C4-2B (cell line): Measurements from ENCODE around the gene GPR173.

ENCODE experiments used
- CTCF ChIP-seq: fragments of 450-650 bp; conservative IDR thresholded peaks from 2 replicates; pipeline ENCODE4 v1.5.1; 2017; ENCODE audit warnings: mild to moderate bottlenecking
- ZFX ChIP-seq: fragments of 450-650 bp; IDR thresholded peaks from 2 replicates; pipeline ENCODE4 v1.6.1; 2017

GRCh38 chrX:53076671-53077070 lies 28.1 kb downstream of the GPR173 start:
- no peak for TF ChIP-seq CTCF
- no peak for TF ChIP-seq ZFX
